GM21390 (cell line): ENCODE results near the gene ANKEF1.
"Not testable (repeated sequence)": the region's sequence is repeated elsewhere in the genome, so short reads cannot be mapped to it uniquely, and the experiment has no call there.

Source experiments
- ATAC-seq: cut with Tn5 transposase; IDR thresholded peaks from one replicate; pipeline ENCODE4 v1.9.1; 2021; ENCODE audit not compliant: unreplicated experiment

The ANKEF1 gene

GRCh38 chr20:10031451-10032215 lies 3.2 kb upstream of the ANKEF1 start:
- not testable (repeated sequence) for ATAC-seq

- ATAC-seq: not testable (repeated sequence)
Measured at GRCh38 chr20:10032269-10032668, 2.5 kb upstream of the ANKEF1 start.

GRCh38 chr20:10033905-10034650 lies 709 bp upstream of the ANKEF1 start:
- no peak for ATAC-seq

- not testable (repeated sequence) for ATAC-seq
Measured at GRCh38 chr20:10036321-10036720, 1.5 kb downstream of the ANKEF1 start.

GRCh38 chr20:10040070-10040975 lies 5.5 kb downstream of the ANKEF1 start:
- no peak for ATAC-seq

- no peak for ATAC-seq
Measured at GRCh38 chr20:10042086-10042485, 7.3 kb downstream of the ANKEF1 start.

GRCh38 chr20:10047427-10047826 lies 12.6 kb downstream of the ANKEF1 start:
- no peak for ATAC-seq

GRCh38 chr20:10051185-10051584 lies 16.4 kb downstream of the ANKEF1 start:
- ATAC-seq: no peak

GRCh38 chr20:10059006-10059405 lies 24.2 kb downstream of the ANKEF1 start:
- no peak for ATAC-seq

GRCh38 chr20:10060226-10060625 lies 25.4 kb downstream of the ANKEF1 start:
- ATAC-seq: peak; percentile 94

GRCh38 chr20:10061641-10062040 lies 26.9 kb downstream of the ANKEF1 start:
- ATAC-seq: no peak

- ATAC-seq: no peak
Measured at GRCh38 chr20:10063482-10063881, 28.7 kb downstream of the ANKEF1 start.

GRCh38 chr20:10064611-10065010 lies 29.8 kb downstream of the ANKEF1 start:
- ATAC-seq: no peak

- no peak for ATAC-seq
Measured at GRCh38 chr20:10065154-10065833, 30.5 kb downstream of the ANKEF1 start.

- ATAC-seq: no peak
Measured at GRCh38 chr20:10067321-10067720, 32.5 kb downstream of the ANKEF1 start.

GRCh38 chr20:10074513-10074912 lies 39.7 kb downstream of the ANKEF1 start:
- no peak for ATAC-seq

GRCh38 chr20:10075606-10076005 lies 40.8 kb downstream of the ANKEF1 start:
- ATAC-seq: no peak

- ATAC-seq: no peak
Measured at GRCh38 chr20:10076126-10077080, 41.6 kb downstream of the ANKEF1 start.

- no peak for ATAC-seq
Measured at GRCh38 chr20:10077081-10077471, 42.3 kb downstream of the ANKEF1 start.

GRCh38 chr20:10077886-10078285 lies 43.1 kb downstream of the ANKEF1 start:
- no peak for ATAC-seq
